ENCODE results near the gene KCNMA1. TPM values are rescaled to one million over a fixed set of nuclear protein-coding genes. Genes with fewer than 3 reads are reported as not detected.

The KCNMA1 gene
- total RNA-seq, 1 donor from 2014 or later = 2.2 TPM

DNA sequence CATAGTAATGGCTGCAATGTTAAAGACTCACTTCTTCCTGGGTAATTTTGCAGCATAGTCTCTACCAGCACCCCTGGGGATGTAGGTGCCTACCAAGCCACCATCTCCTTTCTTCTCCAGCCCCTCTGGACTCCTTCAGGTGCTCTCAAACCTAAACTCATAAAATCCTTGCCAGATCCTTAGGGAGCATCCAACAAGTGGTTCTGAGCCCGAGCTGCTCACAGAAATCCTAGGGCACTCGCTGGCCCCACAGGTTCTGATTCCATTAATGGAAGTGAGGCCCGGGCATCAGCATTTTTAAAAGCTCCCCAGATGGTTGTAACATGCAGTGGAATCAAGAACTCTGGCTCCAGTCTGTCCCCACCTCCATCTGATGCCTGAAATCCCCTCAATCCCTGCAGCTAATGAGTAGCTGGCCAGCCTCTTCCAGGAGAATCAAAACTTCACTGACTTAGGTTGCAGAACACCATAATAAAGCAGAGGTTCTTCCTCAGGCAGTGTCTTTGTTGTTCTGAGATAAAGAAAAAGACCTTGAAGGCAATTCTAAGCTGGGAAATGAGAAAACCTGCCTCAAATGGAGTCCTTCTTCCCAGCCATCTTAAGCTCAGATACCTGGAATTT, 336.8 kb downstream of the KCNMA1 start:
- no peak for DNase-seq (ENCODE audit: missing footprints)
- intact Hi-C loops (cut with DNase I) = no loop called here
- no peak for ATAC-seq

- ATAC-seq (no peak), DNase-seq (ENCODE audit: missing footprints) (no peak)
- intact Hi-C loops (cut with DNase I) = no loop called here
Measured at GRCh38 chr10:77299320-77299719, 338.3 kb downstream of the KCNMA1 start.

DNA sequence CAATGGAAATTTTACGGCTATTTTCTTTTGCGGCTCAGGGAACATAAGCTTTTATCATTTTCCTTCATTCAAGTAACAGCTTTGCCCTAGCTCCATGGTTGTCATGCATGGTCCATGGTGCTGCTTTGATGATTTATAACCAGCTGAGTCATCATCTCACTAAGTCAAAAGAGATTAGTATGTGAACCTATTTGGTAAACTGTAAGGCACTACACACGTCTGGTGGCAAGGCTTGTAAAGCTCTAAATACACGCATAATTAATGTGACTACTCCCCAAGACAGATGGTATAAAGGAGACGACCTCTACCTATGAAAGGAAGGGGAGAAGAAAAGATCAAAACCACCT, 340.2 kb downstream of the KCNMA1 start:
- intact Hi-C loops (cut with DNase I) = no loop called here
- DNase-seq (ENCODE audit: missing footprints) (no peak), ATAC-seq (no peak)

DNA sequence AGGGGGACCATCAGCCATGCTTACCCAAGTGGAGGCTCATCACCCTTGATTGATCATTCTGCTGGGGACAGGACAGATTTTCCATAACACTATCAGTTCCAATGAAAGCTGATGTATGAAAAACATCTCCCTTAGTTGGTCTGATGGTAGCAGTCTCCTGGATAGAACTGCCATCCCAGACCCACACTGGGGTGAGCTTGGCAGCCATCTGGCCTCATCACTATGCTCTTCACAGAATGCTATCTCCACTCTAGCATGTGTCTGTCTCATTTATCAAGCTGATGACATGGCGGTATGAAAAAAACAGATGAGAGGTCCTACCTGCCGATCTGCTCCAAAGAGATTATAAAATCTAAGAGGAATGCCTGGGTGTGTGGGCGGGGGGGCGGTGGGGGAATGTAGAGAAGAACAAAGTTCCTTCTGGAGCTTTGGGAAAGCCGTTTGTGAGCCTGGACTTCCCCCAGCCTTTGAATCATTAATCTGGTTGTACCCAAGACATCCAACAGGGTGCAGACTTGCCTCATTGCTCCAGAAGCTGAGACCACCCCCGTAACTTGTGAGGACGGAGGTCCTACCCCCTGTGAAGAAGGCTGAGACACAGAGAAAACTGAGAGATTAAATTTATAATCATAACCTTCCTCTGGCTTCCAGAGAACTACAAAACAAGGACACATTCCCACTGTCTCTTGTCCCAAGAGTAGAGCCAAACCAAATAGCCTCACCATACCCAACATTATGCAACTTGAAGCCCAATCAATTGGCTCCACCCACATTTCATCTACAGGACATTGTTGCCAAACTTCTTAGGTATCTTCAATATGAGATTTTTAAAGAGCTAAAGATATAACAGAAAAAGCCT, 340.8 kb downstream of the KCNMA1 start:
- ATAC-seq (no peak), DNase-seq (ENCODE audit: missing footprints) (no peak)
- intact Hi-C loops (cut with DNase I) = no loop called here

DNA sequence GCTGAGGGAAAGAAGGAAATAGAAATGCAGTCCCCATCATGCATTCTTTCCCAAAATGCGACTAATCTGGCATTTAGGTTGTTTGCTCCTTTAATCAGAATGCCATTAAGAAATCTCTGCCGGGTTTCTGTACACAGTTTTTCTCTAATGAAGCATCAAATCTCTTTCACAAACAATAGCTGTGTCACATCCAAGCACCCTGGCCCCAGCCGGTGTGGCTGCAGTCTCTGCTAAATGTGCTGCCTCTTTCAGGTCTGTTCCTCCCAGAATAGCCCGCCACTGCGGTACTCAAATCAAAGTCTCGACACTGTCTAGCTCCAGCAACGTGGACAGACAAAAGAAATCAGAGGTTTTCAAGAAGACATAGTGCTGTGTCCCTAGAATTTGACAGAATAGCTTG, 343.8 kb downstream of the KCNMA1 start:
- intact Hi-C loops (cut with DNase I) = no loop called here
- ATAC-seq (no peak), DNase-seq (ENCODE audit: missing footprints) (no peak)

- intact Hi-C loops (cut with DNase I) = no loop called here
- no peak for DNase-seq (ENCODE audit: missing footprints)
- ATAC-seq = no peak
Measured at GRCh38 chr10:77293347-77293746, 344.3 kb downstream of the KCNMA1 start.

GRCh38 chr10:77291596-77292505, 345.8 kb downstream of the KCNMA1 start:
- intact Hi-C loops (cut with DNase I) = no loop called here
- no peak for ATAC-seq
- no peak for DNase-seq (ENCODE audit: missing footprints)

- DNase-seq (ENCODE audit: missing footprints) (no peak), ATAC-seq (no peak)
- intact Hi-C loops (cut with DNase I) = no loop called here
Measured at GRCh38 chr10:77290528-77291155, 347.0 kb downstream of the KCNMA1 start.

DNA sequence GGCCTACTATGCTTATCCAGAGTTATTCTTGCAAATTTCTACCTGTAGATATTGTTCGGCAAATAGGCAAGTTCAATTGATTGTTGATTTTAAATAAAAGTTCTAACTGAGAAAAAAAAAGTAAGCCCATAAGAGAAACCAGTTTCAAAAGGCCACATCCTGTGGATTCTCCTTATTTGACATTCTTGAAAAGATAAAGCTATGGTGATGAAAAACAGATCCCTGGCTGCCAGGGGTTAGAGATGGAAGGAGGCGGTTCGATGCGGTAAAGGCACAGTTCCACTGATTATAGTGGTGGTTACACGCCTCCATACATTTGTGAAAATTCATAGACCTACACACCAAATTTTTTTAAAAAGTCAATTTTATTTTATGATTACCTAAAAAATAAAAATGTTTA, 347.8 kb downstream of the KCNMA1 start:
- intact Hi-C loops (cut with DNase I) = no loop called here
- no peak for DNase-seq (ENCODE audit: missing footprints)
- ATAC-seq = no peak

GRCh38 chr10:77289027-77289501, 348.5 kb downstream of the KCNMA1 start:
- no peak for DNase-seq (ENCODE audit: missing footprints)
- intact Hi-C loops (cut with DNase I) = no loop called here
- no peak for ATAC-seq

- ATAC-seq (peak; percentile 94), DNase-seq (ENCODE audit: missing footprints) (no peak)
- intact Hi-C loops (cut with DNase I) = no loop called here
Measured at GRCh38 chr10:77287647-77288120, 349.9 kb downstream of the KCNMA1 start.

GRCh38 chr10:77286531-77287508, 350.8 kb downstream of the KCNMA1 start:
- DNase-seq (ENCODE audit: missing footprints) (no peak), ATAC-seq (no peak)
- intact Hi-C loops (cut with DNase I) = no loop called here

- intact Hi-C loops (cut with DNase I) = no loop called here
- ATAC-seq = no peak
- DNase-seq (ENCODE audit: missing footprints) = no peak
Measured at GRCh38 chr10:77285529-77286182, 352.0 kb downstream of the KCNMA1 start.

- no peak for ATAC-seq
- intact Hi-C loops (cut with DNase I) = no loop called here
- DNase-seq (ENCODE audit: missing footprints) = no peak
Measured at GRCh38 chr10:77284797-77285196, 352.8 kb downstream of the KCNMA1 start.

DNA sequence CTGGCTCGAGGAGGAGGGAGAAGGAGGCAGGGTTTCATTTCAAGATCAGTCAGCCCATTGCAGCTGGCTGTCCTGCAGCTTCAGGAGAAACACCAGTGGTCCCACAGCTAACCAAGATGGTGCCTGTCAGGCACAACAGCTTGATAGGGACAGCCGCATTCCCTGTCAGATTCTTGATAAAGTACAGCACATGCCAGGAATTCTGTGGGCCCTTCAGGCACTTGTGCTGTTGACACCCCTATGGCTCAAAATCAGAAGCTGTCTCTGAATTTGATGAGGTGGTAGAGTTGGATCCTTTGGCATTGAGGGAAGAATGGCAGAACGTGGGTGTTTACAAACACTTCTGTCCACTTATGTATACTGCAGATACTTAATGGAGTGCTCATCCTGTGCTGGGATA, 354.3 kb downstream of the KCNMA1 start:
- intact Hi-C loops (cut with DNase I) = no loop called here
- DNase-seq (ENCODE audit: missing footprints) = no peak
- ATAC-seq = no peak

DNA sequence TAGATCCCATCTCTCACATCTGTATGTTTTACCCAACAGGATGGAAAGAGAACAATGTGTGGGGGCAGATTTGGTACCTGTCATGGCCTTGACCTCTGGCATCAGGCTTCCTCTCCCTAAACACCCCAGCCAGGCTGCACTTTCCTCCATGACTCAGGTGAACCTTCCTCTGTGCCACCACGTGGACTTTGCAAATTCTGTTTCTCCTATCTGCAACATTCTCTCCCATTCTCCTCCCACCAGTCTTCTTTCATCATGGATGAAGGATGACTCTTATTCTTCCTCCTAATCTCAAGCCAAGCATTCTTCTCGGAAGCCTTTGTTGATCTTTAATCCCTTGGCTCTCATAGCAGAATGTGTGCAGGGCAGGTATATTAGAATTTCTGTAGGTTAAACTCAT, 355.4 kb downstream of the KCNMA1 start:
- DNase-seq (ENCODE audit: missing footprints) (no peak), ATAC-seq (no peak)
- intact Hi-C loops (cut with DNase I) = no loop called here

DNA sequence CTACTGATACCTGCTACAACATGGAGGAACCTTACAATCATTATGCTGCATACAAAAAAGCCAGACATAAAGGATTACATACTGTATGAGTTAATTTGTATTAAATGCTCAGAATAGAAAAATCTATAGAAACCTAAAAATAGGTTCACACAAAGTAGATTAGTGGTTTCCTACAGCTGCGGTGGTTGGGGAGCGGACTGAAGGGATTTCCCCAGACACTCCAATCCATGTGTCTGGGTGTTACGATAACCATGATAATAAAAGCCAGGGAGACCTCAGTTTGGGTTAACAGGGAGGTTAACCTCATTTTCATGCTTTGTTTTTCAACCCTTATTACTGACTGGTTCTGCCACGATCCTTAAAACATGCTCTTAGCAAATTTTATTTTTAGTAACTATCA, 355.9 kb downstream of the KCNMA1 start:
- no peak for DNase-seq (ENCODE audit: missing footprints)
- intact Hi-C loops (cut with DNase I) = no loop called here
- ATAC-seq = no peak

Measured in Right ventricle myocardium inferior (tissue), 1 donor.